OCI-LY1 (cell line): ENCODE results near the gene TGM5.

Experiments used
- H2AFZ ChIP-seq: fragments of 200-600 bp; sonication (generic), shearing (Covaris generic); 2 replicates; pipeline ENCODE4 v1.6.0; 2014; ENCODE audit warnings: antibody characterized with exemption, mild to moderate bottlenecking, low read length
- H3F3A ChIP-seq: fragments of 200-600 bp; sonication (generic), shearing (Covaris generic); 2 replicates; pipeline ENCODE4 v1.6.0; 2014; ENCODE audit warnings: mild to moderate bottlenecking, antibody characterized with exemption, low read length, moderate library complexity; ENCODE audit not compliant: insufficient read depth
- H3K27ac ChIP-seq: fragments of 200-600 bp; sonication (generic); 2 replicates; pipeline ENCODE4 v1.5.1; 2014; ENCODE audit warnings: low read length, mixed run types, mild to moderate bottlenecking, low read depth; ENCODE audit not compliant: poor library complexity, severe bottlenecking
- H3K27me3 ChIP-seq: fragments of 200-600 bp; sonication (generic); 2 replicates; pipeline ENCODE4 v1.6.0; 2014; ENCODE audit warnings: antibody characterized with exemption, mild to moderate bottlenecking, low read length, moderate library complexity; ENCODE audit not compliant: insufficient read depth
- H3K36me3 ChIP-seq: fragments of 200-600 bp; sonication (generic); 2 replicates; pipeline ENCODE4 v1.6.1; 2014; ENCODE audit warnings: mild to moderate bottlenecking, antibody characterized with exemption, low read length, moderate library complexity, mixed read lengths; ENCODE audit not compliant: insufficient read depth
- H3K4me1 ChIP-seq: fragments of 200-600 bp; sonication (generic); 2 replicates; pipeline ENCODE4 v1.5.1; 2014; ENCODE audit warnings: mild to moderate bottlenecking, low read length, moderate library complexity; ENCODE audit not compliant: insufficient read depth, severe bottlenecking
- H3K4me2 ChIP-seq: fragments of 200-600 bp; sonication (generic), shearing (Covaris generic); 2 replicates; pipeline ENCODE4 v1.6.1; 2014; ENCODE audit warnings: low read length
- H3K4me3 ChIP-seq: fragments of 200-600 bp; sonication (generic); 2 replicates; pipeline ENCODE4 v1.5.1; 2014; ENCODE audit warnings: low read length, low read depth, mild to moderate bottlenecking, mixed read lengths; ENCODE audit not compliant: poor library complexity, severe bottlenecking
- H3K79me2 ChIP-seq: fragments of 200-600 bp; shearing (Covaris generic); 2 replicates; pipeline ENCODE4 v1.6.1; 2016; ENCODE audit warnings: mixed run types, low read length, mixed read lengths; ENCODE audit not compliant: insufficient read depth
- H3K9ac ChIP-seq: fragments of 200-600 bp; sonication (generic), shearing (Covaris generic); 2 replicates; pipeline ENCODE4 v1.6.1; 2014; ENCODE audit warnings: mild to moderate bottlenecking, low read length, mixed read lengths
- H3K9me2 ChIP-seq: fragments of 200-600 bp; sonication (generic), shearing (Covaris generic); 2 replicates; pipeline ENCODE4 v1.6.1; 2014; ENCODE audit warnings: low read depth, mild to moderate bottlenecking, low read length, mixed read lengths
- H3K9me3 ChIP-seq: fragments of 200-600 bp; shearing (Covaris generic); 2 replicates; pipeline ENCODE4 v1.6.1; 2014; ENCODE audit warnings: low read length, mixed read lengths
- H4K20me1 ChIP-seq: fragments of 200-600 bp; sonication (generic), shearing (Covaris generic); 2 replicates; pipeline ENCODE4 v1.6.0; 2016; ENCODE audit warnings: mild to moderate bottlenecking, low read length; ENCODE audit not compliant: insufficient read depth
- EZH2 ChIP-seq: fragments of 200-600 bp; sonication (generic), shearing (Covaris generic); IDR thresholded peaks from 2 replicates; pipeline ENCODE4 v1.8.0; 2017; ENCODE audit warnings: borderline replicate concordance, mixed run types, mild to moderate bottlenecking, antibody characterized with exemption, low read length, moderate library complexity, mixed read lengths
- TF ChIP-seq, protein P1 (sequence below): fragments of 200-600 bp; sonication (generic), shearing (Covaris generic); IDR thresholded peaks from 2 replicates; pipeline ENCODE4 v1.5.1; 2017; ENCODE audit warnings: mild to moderate bottlenecking, antibody characterized with exemption, low read length, moderate library complexity, mixed read lengths

Gene TGM5

DNA sequence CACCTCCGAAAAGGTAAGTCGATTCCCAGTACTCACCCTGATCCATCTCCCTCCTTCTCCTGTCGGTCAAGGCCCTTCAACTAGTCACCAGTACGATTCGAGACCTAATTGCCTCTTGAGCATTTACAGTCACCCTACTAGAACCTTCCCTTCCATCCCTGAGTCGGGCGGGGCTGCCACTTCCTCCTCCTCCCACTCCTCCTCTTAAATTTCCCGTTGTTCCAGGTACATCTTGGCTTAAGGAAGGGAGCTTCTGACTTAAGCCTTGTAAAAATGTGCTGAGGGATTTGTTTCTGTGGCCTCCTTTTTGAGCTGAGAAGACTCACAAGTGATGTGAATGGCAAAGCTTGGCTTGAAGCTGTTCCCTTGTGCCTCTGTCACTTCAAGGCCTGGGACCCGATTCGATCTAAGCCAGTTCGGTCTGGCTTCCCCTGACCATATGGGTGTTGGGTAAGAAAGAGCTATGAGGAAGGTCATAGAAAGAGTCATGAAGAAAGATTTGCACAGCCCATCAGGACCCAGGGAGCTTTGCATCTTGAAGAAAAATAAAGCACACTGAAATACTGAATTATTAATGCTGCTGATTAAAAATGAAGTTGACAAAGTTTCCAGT is 35.6 kb upstream of the TGM5 start, which contains the start of gene TGM7:
Gene TGM7 (minus strand): TSS at position 51 of the 613 bp plus-strand sequence.
- Histone ChIP-seq H3K9me2 (no peaks in the 10 kb centered on the region), H2AFZ (no peak within 1 kb of the TSS), H3K9me3 (no peaks in the 10 kb centered on the region), H4K20me1 (no peaks in the 10 kb centered on the region), H3K4me3 (no peak within 1 kb of the TSS), H3K27me3 (no peaks in the 10 kb centered on the region), H3K4me1 (no peaks in the 10 kb centered on the region), H3K36me3 (no peaks in the 10 kb centered on the region), H3K27ac (no peak within 1 kb of the TSS), H3K79me2 (no peaks in the 10 kb centered on the region), H3F3A (no peaks in the 10 kb centered on the region), H3K4me2 (no peak within 1 kb of the TSS), H3K9ac (no peak within 1 kb of the TSS)
- TF ChIP-seq EZH2: no peak
- TF ChIP-seq, protein P1, sequence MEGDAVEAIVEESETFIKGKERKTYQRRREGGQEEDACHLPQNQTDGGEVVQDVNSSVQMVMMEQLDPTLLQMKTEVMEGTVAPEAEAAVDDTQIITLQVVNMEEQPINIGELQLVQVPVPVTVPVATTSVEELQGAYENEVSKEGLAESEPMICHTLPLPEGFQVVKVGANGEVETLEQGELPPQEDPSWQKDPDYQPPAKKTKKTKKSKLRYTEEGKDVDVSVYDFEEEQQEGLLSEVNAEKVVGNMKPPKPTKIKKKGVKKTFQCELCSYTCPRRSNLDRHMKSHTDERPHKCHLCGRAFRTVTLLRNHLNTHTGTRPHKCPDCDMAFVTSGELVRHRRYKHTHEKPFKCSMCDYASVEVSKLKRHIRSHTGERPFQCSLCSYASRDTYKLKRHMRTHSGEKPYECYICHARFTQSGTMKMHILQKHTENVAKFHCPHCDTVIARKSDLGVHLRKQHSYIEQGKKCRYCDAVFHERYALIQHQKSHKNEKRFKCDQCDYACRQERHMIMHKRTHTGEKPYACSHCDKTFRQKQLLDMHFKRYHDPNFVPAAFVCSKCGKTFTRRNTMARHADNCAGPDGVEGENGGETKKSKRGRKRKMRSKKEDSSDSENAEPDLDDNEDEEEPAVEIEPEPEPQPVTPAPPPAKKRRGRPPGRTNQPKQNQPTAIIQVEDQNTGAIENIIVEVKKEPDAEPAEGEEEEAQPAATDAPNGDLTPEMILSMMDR: no peak

DNA sequence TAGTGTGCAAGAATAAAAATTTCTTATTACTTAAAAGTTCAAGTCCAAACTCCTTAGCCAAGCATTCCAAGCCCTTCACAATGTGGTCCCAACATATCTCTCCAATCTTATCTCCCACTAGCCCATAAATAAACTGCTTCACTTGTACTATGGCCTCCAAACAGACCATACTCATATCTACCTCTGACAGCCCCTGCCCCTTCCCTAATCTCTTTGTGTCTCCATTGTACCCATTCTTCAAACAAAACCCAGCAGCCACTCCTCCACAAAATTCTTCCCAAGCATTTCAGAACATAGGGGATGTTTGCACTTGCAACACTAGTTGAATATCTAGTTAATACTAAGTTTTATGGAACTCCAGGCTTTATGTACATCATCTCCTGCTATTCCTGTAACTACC is 33.2 kb upstream of the TGM5 start:
- Histone ChIP-seq H3K36me3 (no peaks in the 10 kb centered on the region), H3K4me3 (no peak overlapping the region), H2AFZ (no peak overlapping the region), H3F3A (no peaks in the 10 kb centered on the region), H3K79me2 (no peaks in the 10 kb centered on the region), H3K9me3 (no peaks in the 10 kb centered on the region), H3K4me2 (no peak overlapping the region), H3K27me3 (no peaks in the 10 kb centered on the region), H3K4me1 (no peaks in the 10 kb centered on the region), H3K9ac (no peak overlapping the region), H3K27ac (no peak overlapping the region), H3K9me2 (no peaks in the 10 kb centered on the region), H4K20me1 (no peaks in the 10 kb centered on the region)
- TF ChIP-seq EZH2: no peak
- TF ChIP-seq, protein P1: no peak

DNA sequence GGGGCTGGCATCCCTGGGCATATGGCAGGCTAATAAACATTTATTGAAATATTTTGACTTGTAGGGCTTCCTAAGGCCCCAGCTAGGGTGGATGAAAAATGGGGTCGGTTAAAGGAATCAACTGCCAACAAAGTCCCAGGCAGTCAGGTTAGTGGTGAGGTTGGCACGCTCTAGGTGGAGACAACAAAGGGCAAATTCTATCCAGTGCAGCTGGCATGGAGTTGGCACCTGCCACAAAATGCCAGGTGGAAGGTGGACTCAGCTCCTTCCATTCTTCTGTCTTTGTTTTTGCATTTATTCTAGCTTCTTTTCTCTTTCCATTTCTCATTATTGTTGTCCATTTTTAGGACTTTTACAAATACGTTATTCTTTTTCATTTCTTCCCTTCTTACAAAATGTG is 32.7 kb upstream of the TGM5 start:
- no peaks in the 10 kb centered on the region for H3K4me1 ChIP-seq
- H3K36me3 ChIP-seq: no peaks in the 10 kb centered on the region
- H3K27ac ChIP-seq: no peak overlapping the region
- H3F3A ChIP-seq: no peaks in the 10 kb centered on the region
- no peaks in the 10 kb centered on the region for H3K9me2 ChIP-seq
- no peak overlapping the region for H3K4me2 ChIP-seq
- no peaks in the 10 kb centered on the region for H3K9me3 ChIP-seq
- H4K20me1 ChIP-seq: no peaks in the 10 kb centered on the region
- H3K79me2 ChIP-seq: no peaks in the 10 kb centered on the region
- H3K27me3 ChIP-seq: no peaks in the 10 kb centered on the region
- H3K4me3 ChIP-seq: no peak overlapping the region
- no peak overlapping the region for H2AFZ ChIP-seq
- TF ChIP-seq EZH2: no peak
- TF ChIP-seq, protein P1: no peak
- H3K9ac ChIP-seq: no peak overlapping the region
